Fibroblast of skin of right biceps (primary cell): ENCODE data around the gene ITIH1.

Source experiments
- DNase-seq: peaks from one replicate; pipeline ENCODE4 v3.0.0-alpha.2; 2013

Gene ITIH1

DNA sequence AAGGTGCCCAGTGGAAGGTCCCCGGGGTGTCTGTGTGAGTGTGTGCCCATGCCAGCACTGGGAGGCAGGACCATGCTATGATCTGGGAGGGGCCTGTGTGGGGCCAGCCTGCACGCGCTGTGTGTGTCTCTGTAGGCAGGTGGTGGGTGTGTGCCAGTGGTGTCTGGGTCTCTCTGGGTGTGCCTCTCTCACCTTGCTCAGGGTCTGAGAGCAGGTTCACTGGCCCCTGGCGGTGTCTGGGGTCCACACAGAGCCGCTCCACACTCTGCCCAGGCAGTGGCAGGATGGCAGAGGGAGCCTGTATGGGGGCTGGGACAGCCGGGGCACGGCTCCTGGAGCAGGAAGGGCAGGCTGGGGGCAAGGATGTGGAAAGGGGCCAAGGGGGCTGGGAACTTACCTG, 40.5 kb downstream of the ITIH1 start:
- DNase-seq: no peak

- DNase-seq: no peak
Observed at GRCh38 chr3:52819936-52820335, 42.5 kb downstream of the ITIH1 start.

- DNase-seq: peak; percentile 16
Observed at GRCh38 chr3:52820736-52821135, 43.3 kb downstream of the ITIH1 start.

GRCh38 chr3:52822363-52822762, 45.0 kb downstream of the ITIH1 start:
- no peak for DNase-seq

- DNase-seq: no peak
Observed at GRCh38 chr3:52824037-52824436, 46.6 kb downstream of the ITIH1 start.

- peak; percentile 16 for DNase-seq
Observed at GRCh38 chr3:52827441-52827840, 50.0 kb downstream of the ITIH1 start.

DNA sequence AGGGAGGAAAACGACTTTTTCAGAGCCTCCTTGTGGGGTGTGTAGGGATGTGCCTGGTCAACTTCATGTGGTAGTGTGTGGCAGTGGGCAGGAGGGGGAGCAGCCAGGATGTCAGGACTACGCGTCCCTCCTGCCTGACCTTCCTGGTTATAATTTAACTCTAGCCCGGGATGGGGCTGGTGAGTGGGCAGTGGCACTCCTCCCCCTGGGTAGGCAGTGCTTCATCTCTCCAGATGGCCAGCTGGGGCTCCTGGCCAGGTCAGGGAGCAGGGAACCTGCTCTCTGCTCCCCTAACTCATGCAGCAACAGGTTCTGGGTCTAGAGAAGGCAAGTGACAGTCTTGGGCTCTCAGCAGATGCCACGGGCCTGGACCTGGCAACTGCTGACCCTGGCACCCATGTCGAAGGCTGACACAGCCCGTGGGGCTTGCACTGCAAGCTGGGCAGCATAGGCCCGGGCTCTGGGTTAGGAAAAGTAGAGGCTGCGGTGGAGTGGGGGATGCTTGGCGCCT, 50.5 kb downstream of the ITIH1 start:
- DNase-seq: no peak

GRCh38 chr3:52829482-52829881, 52.1 kb downstream of the ITIH1 start:
- DNase-seq: no peak

GRCh38 chr3:52829906-52830463, 52.6 kb downstream of the ITIH1 start:
- DNase-seq: no peak

DNA sequence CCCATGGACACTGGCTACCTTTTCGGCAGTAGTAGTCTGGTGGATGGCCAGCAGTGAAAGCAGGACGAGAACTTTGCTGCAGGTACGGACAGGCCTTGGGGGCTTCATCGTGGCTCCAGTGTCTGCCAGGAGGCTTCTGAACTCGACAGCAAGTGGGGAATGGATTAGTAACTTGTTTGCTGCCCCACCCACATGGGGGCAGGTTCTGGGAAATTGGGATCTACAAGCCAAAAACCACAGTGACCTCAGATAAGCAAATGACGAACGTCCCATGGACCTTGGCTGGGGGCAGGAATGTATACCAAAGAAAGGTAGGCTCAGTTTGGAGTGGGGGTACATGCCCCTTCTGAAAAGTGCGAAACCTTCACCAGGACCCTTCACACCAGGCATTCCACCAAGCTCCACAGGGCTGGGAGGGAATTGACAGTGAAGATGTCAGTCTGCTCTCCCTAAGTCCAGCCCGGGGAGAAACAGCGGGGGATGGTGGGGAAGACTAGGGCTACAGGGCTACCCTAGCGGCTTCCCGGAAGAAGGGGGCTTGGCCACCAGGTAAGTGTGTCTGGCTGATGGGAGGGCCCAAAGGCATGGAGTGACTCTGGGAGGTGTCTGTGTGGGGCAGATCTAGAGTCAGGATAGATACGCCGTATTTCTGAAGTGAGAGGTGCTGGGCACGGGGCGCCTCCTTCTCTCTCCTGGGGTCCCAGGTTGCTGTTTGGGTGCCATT, 53.3 kb downstream of the ITIH1 start, which contains the start of gene ITIH4:
ITIH4 (minus strand) TSS at position 138 of the 724 bp plus-strand sequence; CDS start at position 108, 30 bp downstream.
- no peak for DNase-seq

DNA sequence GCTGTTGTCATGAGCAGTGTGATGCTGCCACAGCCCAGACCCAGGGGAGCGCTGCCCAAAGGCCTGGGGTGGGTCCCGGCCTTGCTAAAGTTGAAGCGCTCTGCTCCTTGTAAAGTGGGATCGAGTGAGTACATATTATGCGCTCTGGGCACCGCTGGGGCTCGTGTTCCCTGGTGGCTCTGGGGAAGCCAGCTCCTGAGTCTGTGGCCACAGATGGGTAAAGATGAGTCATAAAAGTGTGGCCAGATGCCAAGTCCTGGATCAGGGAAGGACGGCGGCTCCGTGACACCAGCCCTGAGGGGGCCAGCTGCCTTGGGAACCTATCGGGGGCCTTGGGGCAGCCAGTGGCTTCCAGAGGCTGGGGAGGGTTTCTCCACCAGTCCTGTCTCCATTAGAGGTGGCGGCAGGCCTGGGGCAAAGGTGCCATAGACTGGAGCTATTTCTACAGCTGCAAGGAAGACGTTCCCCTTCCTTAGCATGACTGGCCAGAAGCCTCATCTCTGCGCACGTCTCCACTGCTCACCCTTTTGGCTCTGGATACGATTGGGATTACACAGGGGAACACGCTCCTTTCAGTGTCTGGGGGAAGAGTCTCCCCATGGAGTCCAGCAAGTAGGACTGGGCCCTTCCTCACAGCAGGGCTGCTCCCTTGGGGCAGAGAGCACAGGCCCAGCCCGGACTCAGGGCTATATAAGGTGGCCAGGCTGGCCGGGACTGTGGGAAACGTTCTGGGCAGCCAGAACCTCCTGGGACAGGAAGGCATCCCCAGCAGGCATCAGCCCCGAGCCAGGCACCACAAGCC, 54.3 kb downstream of the ITIH1 start:
- peak; percentile 79 for DNase-seq

GRCh38 chr3:52833202-52833601, 55.8 kb downstream of the ITIH1 start:
- DNase-seq: no peak

- DNase-seq: peak; percentile 12
Observed at GRCh38 chr3:52834871-52835501, 57.6 kb downstream of the ITIH1 start, which contains the start of gene MUSTN1. MUSTN1 (minus strand) TSS chr3:52835019; CDS start chr3:52834948, 71 bp downstream.

GRCh38 chr3:52835766-52836470, 58.5 kb downstream of the ITIH1 start:
- no peak for DNase-seq

GRCh38 chr3:52836471-52836845, 59.1 kb downstream of the ITIH1 start:
- DNase-seq: no peak

DNA sequence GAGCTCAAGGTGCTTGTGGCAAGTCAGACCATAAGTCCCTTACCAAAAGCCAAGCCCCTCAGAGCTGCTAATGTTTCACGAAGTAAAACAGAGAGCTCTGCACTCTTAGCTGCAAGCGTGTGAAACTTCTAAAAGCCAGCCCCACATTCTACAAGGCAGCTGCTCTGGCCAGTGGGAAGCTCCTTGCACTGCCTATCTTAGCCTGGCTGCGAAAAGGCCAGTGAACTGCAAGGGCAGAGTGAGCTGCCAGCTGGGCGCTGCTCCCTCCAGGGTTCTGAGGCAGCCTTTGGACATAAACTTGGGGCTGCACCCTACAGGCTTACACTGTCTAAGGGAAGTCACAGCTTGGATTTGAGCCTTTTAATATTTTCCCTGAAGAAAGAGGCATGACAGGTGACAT, 59.6 kb downstream of the ITIH1 start:
- no peak for DNase-seq

DNA sequence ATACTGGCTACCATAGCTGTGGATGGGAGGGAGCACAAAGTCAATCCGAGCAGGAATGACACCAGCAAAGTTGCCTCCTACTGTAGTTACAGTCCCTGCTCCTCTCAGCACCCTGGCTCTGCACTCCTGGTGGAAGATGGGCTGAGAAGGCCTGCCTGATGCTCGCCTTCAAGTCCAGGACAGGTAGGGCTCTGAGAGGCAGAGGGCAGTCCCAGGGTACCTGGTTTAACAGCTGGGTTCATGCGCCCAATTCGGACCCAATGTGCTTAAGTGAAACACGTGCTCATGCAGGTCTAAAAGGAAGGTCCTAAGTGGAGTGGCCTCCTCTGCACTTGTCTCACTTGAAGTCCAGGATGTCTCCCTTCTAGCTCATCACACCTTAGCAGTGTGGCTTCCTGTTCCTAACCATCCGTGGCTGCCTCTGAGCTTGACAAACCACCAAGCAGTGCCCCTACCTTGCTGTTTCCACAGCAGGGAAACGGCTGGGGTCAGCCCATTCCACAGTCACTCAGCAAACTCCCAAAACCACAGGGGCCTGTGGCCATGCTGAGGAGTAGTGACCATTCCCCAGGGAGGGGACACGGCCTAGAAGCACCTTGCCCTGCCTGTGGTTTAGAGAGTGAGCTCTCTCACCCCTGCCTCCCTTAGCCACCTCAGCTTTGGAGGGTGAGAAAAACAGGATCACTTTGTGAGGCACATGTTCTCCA, 61.3 kb downstream of the ITIH1 start:
- no peak for DNase-seq

DNA sequence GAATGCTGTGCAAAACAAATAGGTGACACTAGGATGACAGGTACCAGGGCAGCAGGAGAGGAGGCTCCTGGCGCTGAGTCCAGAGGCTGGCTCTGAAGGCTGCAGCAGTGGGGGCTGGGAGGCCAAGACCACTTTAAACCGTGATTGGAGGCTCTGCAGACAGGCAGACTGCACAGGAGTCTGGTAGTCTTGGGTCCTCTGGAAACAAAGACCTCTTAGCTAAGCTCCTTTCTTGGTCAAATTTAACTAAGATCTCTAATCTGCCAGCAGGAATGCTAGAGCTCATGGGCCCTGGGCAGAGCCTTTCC, 61.8 kb downstream of the ITIH1 start:
- DNase-seq: no peak

GRCh38 chr3:52839892-52840545, 62.6 kb downstream of the ITIH1 start:
- DNase-seq: no peak

DNA sequence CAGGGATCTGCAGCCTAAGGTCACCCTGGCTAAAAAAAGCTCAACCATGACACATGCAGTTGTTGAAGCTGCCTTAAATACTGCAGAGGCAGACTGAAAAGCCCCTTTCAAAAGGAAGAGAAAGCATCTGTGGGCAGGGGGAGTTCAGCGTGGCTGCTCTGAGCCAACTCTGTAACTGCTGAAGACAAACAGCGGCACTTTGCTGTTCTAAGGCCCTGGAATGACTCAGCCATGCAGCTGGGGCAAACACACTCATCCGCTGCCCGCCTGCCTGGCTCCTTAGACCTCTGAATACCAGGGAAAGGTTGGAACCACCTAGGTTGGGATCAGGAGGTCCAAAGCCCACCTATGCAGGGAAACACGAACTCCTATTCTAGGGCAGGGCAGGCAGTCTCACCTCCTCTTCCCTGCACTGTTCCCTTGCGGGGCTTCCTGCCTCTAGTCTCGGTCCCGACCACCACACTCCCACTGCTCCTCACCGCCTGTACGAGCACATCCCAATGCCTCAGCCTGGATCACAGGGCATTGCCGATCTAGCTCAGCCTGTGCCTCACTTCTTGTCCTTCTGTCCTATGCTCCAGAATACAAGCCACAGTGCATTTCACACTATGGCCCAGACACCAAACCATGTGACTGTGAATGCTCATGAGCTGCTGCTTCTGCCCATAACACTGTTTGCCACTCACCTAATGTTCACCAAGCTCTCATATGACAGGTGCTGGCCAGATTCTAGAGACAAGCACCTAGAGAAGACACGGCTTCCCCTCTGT, 64.0 kb downstream of the ITIH1 start:
- no peak for DNase-seq
